ENCODE measurements around the gene SNRPE. TPM values are rescaled to one million over a fixed set of nuclear protein-coding genes. Genes with fewer than 3 reads are reported as not detected.

SNRPE gene
- total and polyA plus RNA-seq, 2 experiments from 2014 or later, result 99.3 to 904 TPM

Small RNA genes lying within 50 kb of the gene (small RNA-seq; reads per million reads assigned to genes)
- gene HSPE1P6 (ENCODE audit: low replicate concordance), result not detected

Other genes starting within 250 kb of the SNRPE start
- 14.6 and 15.8 TPM in 2 replicates for gene ATP2B4, start 234.8 kb upstream of the SNRPE start, total RNA-seq (2014; rRNA removed; shearing (Covaris generic))
- gene ATP2B4, start 234.8 kb upstream of the SNRPE start, polyA plus RNA-seq (2016; fragmentation: Nextera tagmentation; extraction: Ambion mirVana), result 4.3 and 5.5 TPM in 2 replicates
- gene LAX1, start 96.4 kb upstream of the SNRPE start, total RNA-seq (2014; rRNA removed; shearing (Covaris generic)), result not detected in 2 replicates
- gene LAX1, start 96.4 kb upstream of the SNRPE start, polyA plus RNA-seq (2016; fragmentation: Nextera tagmentation; extraction: Ambion mirVana), result not detected in 2 replicates
- 4.8 and 9.0 TPM in 2 replicates for gene ZBED6, start 66.0 kb upstream of the SNRPE start, total RNA-seq (2014; rRNA removed; shearing (Covaris generic))
- 1.9 and 2.5 TPM in 2 replicates for gene ZBED6, start 66.0 kb upstream of the SNRPE start, polyA plus RNA-seq (2016; fragmentation: Nextera tagmentation; extraction: Ambion mirVana)
- 81.1 and 97.3 TPM in 2 replicates for gene ZC3H11A, start 66.0 kb upstream of the SNRPE start, total RNA-seq (2014; rRNA removed; shearing (Covaris generic))
- 25.8 and 28.2 TPM in 2 replicates for gene ZC3H11A, start 66.0 kb upstream of the SNRPE start, polyA plus RNA-seq (2016; fragmentation: Nextera tagmentation; extraction: Ambion mirVana)
- 105 and 123 TPM in 2 replicates for gene SOX13, start 211.5 kb downstream of the SNRPE start, total RNA-seq (2014; rRNA removed; shearing (Covaris generic))
- gene SOX13, start 211.5 kb downstream of the SNRPE start, polyA plus RNA-seq (2016; fragmentation: Nextera tagmentation; extraction: Ambion mirVana), result 28.6 and 32.3 TPM in 2 replicates